Naive B cell (primary cell): Measurements from ENCODE around the gene AARS2. TPM values are rescaled to one million over a fixed set of nuclear protein-coding genes. Genes with fewer than 3 reads are reported as not detected.

Experiments used
- ATAC-seq, 2 donors: fragments of 150-1000 bp; cut with Tn5 transposase; 2 replicates each; pipeline ENCODE4 v1.10.0; 2021; ENCODE audit warnings: low read depth in 2 of 2, mild to moderate bottlenecking in 2 of 2, moderate library complexity in 2 of 2
- DNase-seq: peaks from one replicate; pipeline ENCODE4 v3.0.0; 2022
- H3K27ac Mint-ChIP-seq, 6 donors: one replicate each; pipeline ENCODE4 v1.8.0; 2020 to 2022; ENCODE audit warnings: mild to moderate bottlenecking in 6 of 6, mixed read lengths in 6 of 6, moderate library complexity in 5 of 6, inconsistent platforms in 2 of 6
- H3K27me3 Mint-ChIP-seq, 3 donors: one replicate each; pipeline ENCODE4 v1.8.0; 2021 to 2022; ENCODE audit warnings: mixed read lengths in 3 of 3, mild to moderate bottlenecking in 1 of 3
- H3K36me3 Mint-ChIP-seq, 2 donors: one replicate each; pipeline ENCODE4 v1.8.0; 2020 to 2022; ENCODE audit warnings: mixed read lengths in 2 of 2, inconsistent platforms in 1 of 2, mild to moderate bottlenecking in 1 of 2
- H3K4me1 Mint-ChIP-seq, 3 donors: one replicate each; pipeline ENCODE4 v1.8.0; 2020 to 2022; ENCODE audit warnings: mixed read lengths in 3 of 3, inconsistent platforms in 1 of 3, mild to moderate bottlenecking in 1 of 3, moderate library complexity in 1 of 3
- H3K4me3 Mint-ChIP-seq, 8 donors: one replicate each; pipeline ENCODE4 v1.8.0; 2020 to 2022; ENCODE audit warnings: mild to moderate bottlenecking in 8 of 8, mixed read lengths in 8 of 8, moderate library complexity in 8 of 8, inconsistent platforms in 2 of 8
- H3K9me3 Mint-ChIP-seq, 7 donors: one replicate each; pipeline ENCODE4 v1.8.0; 2020 to 2022; ENCODE audit warnings: mixed read lengths in 7 of 7, mild to moderate bottlenecking in 5 of 7, inconsistent platforms in 2 of 7, moderate library complexity in 1 of 7
- polyA plus RNA-seq, 6 donors: library from polyadenylated mRNA; unstranded; fragments of 300-500 nt; fragmentation: Illumina TruSeq; gene quantifications; one replicate each; pipeline ENCODE4 v1.2.3, GENCODE V29; 2021; ENCODE audit warnings: low read depth in 6 of 6

AARS2 gene
- polyA plus RNA-seq, 6 donors from 2014 or later = 5.6 to 12.8 (median 7.8) TPM

DNA sequence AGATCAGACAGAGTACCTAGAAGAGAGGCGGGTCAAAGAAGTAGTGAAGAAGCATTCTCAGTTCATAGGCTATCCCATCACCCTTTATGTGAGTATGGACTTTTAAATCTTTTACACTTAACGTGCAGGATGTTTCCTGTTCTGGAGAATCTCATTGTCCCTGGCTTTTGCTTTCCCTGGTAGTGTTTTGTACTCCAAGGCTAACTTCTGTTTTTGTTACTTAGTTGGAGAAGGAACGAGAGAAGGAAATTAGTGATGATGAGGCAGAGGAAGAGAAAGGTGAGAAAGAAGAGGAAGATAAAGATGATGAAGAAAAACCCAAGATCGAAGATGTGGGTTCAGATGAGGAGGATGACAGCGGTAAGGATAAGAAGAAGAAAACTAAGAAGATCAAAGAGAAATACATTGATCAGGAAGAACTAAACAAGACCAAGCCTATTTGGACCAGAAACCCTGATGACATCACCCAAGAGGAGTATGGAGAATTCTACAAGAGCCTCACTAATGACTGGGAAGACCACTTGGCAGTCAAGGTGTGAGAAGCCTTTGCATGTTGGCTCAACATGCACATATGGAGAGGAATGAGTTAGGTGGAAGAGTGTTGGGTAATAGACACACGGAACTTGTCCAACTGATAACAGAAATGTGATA is 63.0 kb downstream of the AARS2 start:
- Mint-ChIP-seq H3K9me3 (peaks cover 0 to 6% (median 0%) of the 10 kb centered on the region in 7 donors), H3K27ac (peak overlapping the region in 3 of 6 donors; percentile 2 to 44 (median 39)), H3K4me1 (peaks cover 65 to 79% (median 69%) of the 10 kb centered on the region in 3 donors), H3K27me3 (peaks cover 0 to 4% (median 0%) of the 10 kb centered on the region in 3 donors), H3K36me3 (peaks cover 36 to 59% of the 10 kb centered on the region in 2 donors), H3K4me3 (peak overlapping the region in 3 of 8 donors; percentile 40 to 97 (median 86))
- ATAC-seq (no peak), DNase-seq (no peak)

Other genes with a start within 250 kb of the AARS2 start
- gene MRPL14, start 185.9 kb downstream of the AARS2 start, polyA plus RNA-seq = 10 to 100 TPM; 68.2 to 99.9 (median 85.0) TPM
- 1 to 10 TPM in 1 of 6 donors, under 1 TPM in 4, not detected in 1; 0.38 to 1.6 (median 0.50) TPM for gene TMEM63B, start 185.8 kb downstream of the AARS2 start, polyA plus RNA-seq
- gene CAPN11, start 154.5 kb downstream of the AARS2 start, polyA plus RNA-seq = not detected
- not detected for gene MYMX, start 96.4 kb downstream of the AARS2 start, polyA plus RNA-seq
- 1 to 10 TPM in 3 of 6 donors, under 1 TPM in 3; 0.15 to 3.1 (median 0.99) TPM for gene SLC29A1, start 89.8 kb downstream of the AARS2 start, polyA plus RNA-seq
- gene HSP90AB1, start 66.2 kb downstream of the AARS2 start, polyA plus RNA-seq = 100 to 1,000 TPM; 420 to 486 (median 447) TPM
- gene SLC35B2, start 55.8 kb downstream of the AARS2 start, polyA plus RNA-seq = 10 to 100 TPM; 24.2 to 38.6 (median 27.2) TPM
- gene NFKBIE, start 47.8 kb downstream of the AARS2 start, polyA plus RNA-seq = 10 to 100 TPM; 22.1 to 30.8 (median 27.9) TPM
- gene TMEM151B, start 42.9 kb downstream of the AARS2 start, polyA plus RNA-seq = not detected
- not detected for gene SPATS1, start 29.3 kb upstream of the AARS2 start, polyA plus RNA-seq
- 10 to 100 TPM in 5 of 6 donors, 1 to 10 TPM in 1; 7.8 to 20.8 (median 17.0) TPM for gene CDC5L, start 74.4 kb upstream of the AARS2 start, polyA plus RNA-seq